ENCODE results near the gene ZBTB44. TPM values are rescaled to one million over a fixed set of nuclear protein-coding genes. Genes with fewer than 3 reads are reported as not detected.

Gene ZBTB44
- total RNA-seq, 1 donor from 2014 or later = 32.5 TPM

GRCh38 chr11:130328420-130328819, 13.7 kb upstream of the ZBTB44 start:
- H3K4me1 Mint-ChIP-seq (ENCODE audit: unreplicated experiment) = no peaks in the 10 kb centered on the region
- no peaks in the 10 kb centered on the region for H3K36me3 Mint-ChIP-seq (ENCODE audit: unreplicated experiment)
- H3K27ac Mint-ChIP-seq (ENCODE audit: unreplicated experiment) = no peak overlapping the region
- H3K9me3 Mint-ChIP-seq (ENCODE audit: unreplicated experiment) = peaks cover 2% of the 10 kb centered on the region
- TF ChIP-seq CTCF (IDR thresholded peaks at IDR 0.05) = no peak
- no peak for DNase-seq (ENCODE audit: extremely low spot score, unreplicated experiment)
- H3K4me3 Mint-ChIP-seq (ENCODE audit: unreplicated experiment) = no peak overlapping the region
- H3K27me3 Mint-ChIP-seq (ENCODE audit: unreplicated experiment) = peaks cover 6% of the 10 kb centered on the region

- peaks cover 6% of the 10 kb centered on the region for H3K9me3 Mint-ChIP-seq (ENCODE audit: unreplicated experiment)
- TF ChIP-seq CTCF (IDR thresholded peaks at IDR 0.05) = no peak
- no peaks in the 10 kb centered on the region for H3K36me3 Mint-ChIP-seq (ENCODE audit: unreplicated experiment)
- H3K4me3 Mint-ChIP-seq (ENCODE audit: unreplicated experiment) = no peak overlapping the region
- H3K4me1 Mint-ChIP-seq (ENCODE audit: unreplicated experiment) = no peaks in the 10 kb centered on the region
- peaks cover 5% of the 10 kb centered on the region for H3K27me3 Mint-ChIP-seq (ENCODE audit: unreplicated experiment)
- H3K27ac Mint-ChIP-seq (ENCODE audit: unreplicated experiment) = no peak overlapping the region
- DNase-seq (ENCODE audit: extremely low spot score, unreplicated experiment) = no peak
Observed at GRCh38 chr11:130327716-130328115, 13.0 kb upstream of the ZBTB44 start.

GRCh38 chr11:130325691-130326090, 11.0 kb upstream of the ZBTB44 start:
- TF ChIP-seq CTCF (IDR thresholded peaks at IDR 0.05) = no peak
- no peak overlapping the region for H3K4me3 Mint-ChIP-seq (ENCODE audit: unreplicated experiment)

GRCh38 chr11:130323452-130324450, 9.0 kb upstream of the ZBTB44 start:
- Mint-ChIP-seq H3K4me3 (ENCODE audit: unreplicated experiment) (no peak overlapping the region), H3K36me3 (ENCODE audit: unreplicated experiment) (no peaks in the 10 kb centered on the region), H3K27ac (ENCODE audit: unreplicated experiment) (no peak overlapping the region), H3K4me1 (ENCODE audit: unreplicated experiment) (peaks cover 2% of the 10 kb centered on the region), H3K9me3 (ENCODE audit: unreplicated experiment) (peaks cover 20% of the 10 kb centered on the region), H3K27me3 (ENCODE audit: unreplicated experiment) (peaks cover 2% of the 10 kb centered on the region)
- no peak for TF ChIP-seq CTCF (IDR thresholded peaks at IDR 0.05)
- no peak for DNase-seq (ENCODE audit: extremely low spot score, unreplicated experiment)

More at GRCh38 chr11:130325691-130326090, 11.0 kb upstream of the ZBTB44 start:
- peaks cover 20% of the 10 kb centered on the region for H3K9me3 Mint-ChIP-seq (ENCODE audit: unreplicated experiment)
- H3K27ac Mint-ChIP-seq (ENCODE audit: unreplicated experiment) = no peak overlapping the region
- no peaks in the 10 kb centered on the region for H3K36me3 Mint-ChIP-seq (ENCODE audit: unreplicated experiment)
- H3K27me3 Mint-ChIP-seq (ENCODE audit: unreplicated experiment) = peaks cover 5% of the 10 kb centered on the region
- no peaks in the 10 kb centered on the region for H3K4me1 Mint-ChIP-seq (ENCODE audit: unreplicated experiment)
- DNase-seq (ENCODE audit: extremely low spot score, unreplicated experiment) = no peak

- DNase-seq (ENCODE audit: extremely low spot score, unreplicated experiment) = no peak
- no peaks in the 10 kb centered on the region for H3K36me3 Mint-ChIP-seq (ENCODE audit: unreplicated experiment)
- H3K4me3 Mint-ChIP-seq (ENCODE audit: unreplicated experiment) = no peak overlapping the region
- H3K27ac Mint-ChIP-seq (ENCODE audit: unreplicated experiment) = no peak overlapping the region
- no peak for TF ChIP-seq CTCF (IDR thresholded peaks at IDR 0.05)
- peaks cover 20% of the 10 kb centered on the region for H3K9me3 Mint-ChIP-seq (ENCODE audit: unreplicated experiment)
- peaks cover 4% of the 10 kb centered on the region for H3K4me1 Mint-ChIP-seq (ENCODE audit: unreplicated experiment)
- peaks cover 2% of the 10 kb centered on the region for H3K27me3 Mint-ChIP-seq (ENCODE audit: unreplicated experiment)
Observed at GRCh38 chr11:130322126-130322525, 7.4 kb upstream of the ZBTB44 start.

Data from osteocyte (in vitro differentiated cells).